SK-N-SH (cell line): Measurements from ENCODE around the gene RRBP1. TPM values are rescaled to one million over a fixed set of nuclear protein-coding genes. Genes with fewer than 3 reads are reported as not detected.

ENCODE experiments used
- CTCF ChIA-PET: fragments of 300-600, 350-600 bp; formaldehyde crosslinking; extraction: SDS; loops from one replicate; lab custom pipeline; 2021; lab: Yijun Ruan, JAX
- POLR2A ChIA-PET: fragments of 350-600 bp; sonication (Branson Sonifier 250); formaldehyde crosslinking; extraction: SDS; loops from one replicate; lab custom pipeline; 2020; ENCODE audit warnings: antibody characterized with exemption, inconsistent platforms; lab: Yijun Ruan, JAX
- DNase-seq: peaks from one replicate; pipeline ENCODE4 v3.0.0; 2012
- H2AFZ ChIP-seq: fragments of 200-600 bp; sonication (generic); 2 replicates; pipeline ENCODE4 v1.8.1; 2016; ENCODE audit warnings: antibody characterized with exemption, mild to moderate bottlenecking, low read depth
- H3F3A ChIP-seq: fragments of 200-600 bp; sonication (generic); replicated peaks from 2 replicates; pipeline ENCODE3; 2016; ENCODE audit warnings: antibody characterized with exemption, mild to moderate bottlenecking; ENCODE audit not compliant: insufficient read depth
- H3K27ac ChIP-seq, 2 experiments: fragments of 200-500 bp in 1 of 2; fragments of 200-600 bp in 1 of 2; sonication (Bioruptor generic) in 1 of 2; sonication (generic), shearing (Covaris generic) in 1 of 2; 2 replicates each; pipeline versions ENCODE4 v1.5.1 to v1.6.1; 2014 to 2016; ENCODE audit warnings: low read depth in 2 of 2, inconsistent platforms in 1 of 2, low read length in 1 of 2, mild to moderate bottlenecking in 1 of 2, mixed read lengths in 1 of 2
- H3K27me3 ChIP-seq: fragments of 200-600 bp; sonication (generic), shearing (Covaris generic); 2 replicates; pipeline ENCODE4 v1.6.1; 2016; ENCODE audit warnings: mixed run types; ENCODE audit not compliant: insufficient read depth
- H3K36me3 ChIP-seq, 2 experiments: fragments of 200-500 bp in 1 of 2; fragments of 200-600 bp in 1 of 2; sonication (Bioruptor generic) in 1 of 2; sonication (generic) in 1 of 2; replicated peaks in 1 of 2; 2 replicates each; pipeline versions ENCODE3 to v1.5.1; 2014 to 2016; ENCODE audit warnings: low read length in 1 of 2, mild to moderate bottlenecking in 1 of 2; ENCODE audit not compliant: insufficient read depth in 2 of 2, control insufficient read depth in 1 of 2
- H3K4me1 ChIP-seq, 2 experiments: fragments of 200-500 bp in 1 of 2; fragments of 200-600 bp in 1 of 2; sonication (Bioruptor generic) in 1 of 2; sonication (generic), shearing (Covaris generic) in 1 of 2; 2 replicates each; pipeline versions ENCODE4 v1.5.1 to v1.6.1; 2014 to 2016; ENCODE audit warnings: low read depth in 1 of 2, low read length in 1 of 2, mixed run types in 1 of 2; ENCODE audit not compliant: insufficient read depth in 2 of 2, control insufficient read depth in 1 of 2
- H3K4me2 ChIP-seq: fragments of 200-600 bp; sonication (generic), shearing (Covaris generic); 2 replicates; pipeline ENCODE4 v1.6.1; 2017; ENCODE audit warnings: mixed run types
- H3K4me3 ChIP-seq, 2 experiments: fragments of 200-500 bp in 1 of 2; fragments of 200-600 bp in 1 of 2; sonication (Bioruptor generic) in 1 of 2; sonication (generic), shearing (Covaris generic) in 1 of 2; 2 replicates each; pipeline versions ENCODE4 v1.5.1 to v1.8.1; 2014 to 2016; ENCODE audit warnings: low read depth in 2 of 2, inconsistent platforms in 1 of 2, low read length in 1 of 2, mild to moderate bottlenecking in 1 of 2, mixed read lengths in 1 of 2, moderate library complexity in 1 of 2
- H3K79me2 ChIP-seq: fragments of 200-600 bp; sonication (generic); 2 replicates; pipeline ENCODE4 v1.8.1; 2017; ENCODE audit warnings: mild to moderate bottlenecking; ENCODE audit not compliant: insufficient read depth
- H3K9ac ChIP-seq: fragments of 200-600 bp; sonication (generic); 2 replicates; pipeline ENCODE4 v1.6.1; 2017; ENCODE audit warnings: mixed run types
- H3K9me2 ChIP-seq: fragments of 200-600 bp; sonication (generic); 2 replicates; pipeline ENCODE4 v1.6.1; 2017; ENCODE audit warnings: mixed run types
- H3K9me3 ChIP-seq: fragments of 200-600 bp; sonication (generic); 2 replicates; pipeline ENCODE4 v1.6.1; 2017; ENCODE audit warnings: mixed run types, mild to moderate bottlenecking, moderate library complexity
- H4K20me1 ChIP-seq: fragments of 200-600 bp; sonication (generic); 2 replicates; pipeline ENCODE4 v1.6.1; 2017; ENCODE audit warnings: mild to moderate bottlenecking, mixed run types; ENCODE audit not compliant: insufficient read depth
- CTCF ChIP-seq: fragments of 200-600 bp; sonication (generic); IDR thresholded peaks from 2 replicates; pipeline ENCODE4 v1.6.1; 2017; ENCODE audit warnings: antibody characterized with exemption, mild to moderate bottlenecking, moderate library complexity
- EP300 ChIP-seq, 2 experiments: IDR thresholded peaks; 2 replicates each; pipeline versions ENCODE4 v1.4.0 to v1.6.1; 2012; ENCODE audit warnings: borderline replicate concordance in 1 of 2, low read depth in 1 of 2, low read length in 1 of 2
- FOSL2 ChIP-seq: IDR thresholded peaks from 2 replicates; pipeline ENCODE4 v1.4.0; 2012; ENCODE audit warnings: low read depth, mild to moderate bottlenecking, moderate library complexity, borderline replicate concordance
- GABPA ChIP-seq: IDR thresholded peaks from 2 replicates; pipeline ENCODE4 v1.4.0; 2012; ENCODE audit warnings: low read depth, mild to moderate bottlenecking
- IRF3 ChIP-seq: fragments of 150-350 bp; IDR thresholded peaks from 2 replicates; pipeline ENCODE4 v1.6.1; 2016; ENCODE audit warnings: mild to moderate bottlenecking, low read depth, low read length
- MAX ChIP-seq: IDR thresholded peaks from 2 replicates; pipeline ENCODE4 v1.4.0; 2012; ENCODE audit warnings: low read depth
- NFIC ChIP-seq: IDR thresholded peaks from 2 replicates; pipeline ENCODE4 v1.4.0; 2012; ENCODE audit warnings: borderline replicate concordance
- NRF1 ChIP-seq: IDR thresholded peaks from 2 replicates; pipeline ENCODE4 v1.6.1; 2012; ENCODE audit warnings: low read depth, mild to moderate bottlenecking, low read length
- RAD21 ChIP-seq: IDR thresholded peaks from 2 replicates; pipeline ENCODE4 v1.6.1; 2012; ENCODE audit warnings: mild to moderate bottlenecking, low read length
- RCOR1 ChIP-seq: fragments of 150-350 bp; IDR thresholded peaks from 2 replicates; pipeline ENCODE4 v1.6.1; 2017; ENCODE audit warnings: antibody characterized with exemption, low read length
- SMC3 ChIP-seq: IDR thresholded peaks from 2 replicates; pipeline ENCODE4 v1.6.1; 2012; ENCODE audit warnings: low read depth, low read length, improper control_type of control experiment
- YY1 ChIP-seq: IDR thresholded peaks from 2 replicates; pipeline ENCODE4 v1.4.0; 2012; ENCODE audit warnings: low read depth, mild to moderate bottlenecking
- ZBTB33 ChIP-seq: IDR thresholded peaks from 2 replicates; pipeline ENCODE4 v1.4.0; 2012; ENCODE audit warnings: low read depth, borderline replicate concordance
- WGBS: methylation state at CpG from one replicate; pipeline ENCODE4 v1.1.6; 2017; ENCODE audit warnings: low lambda C conversion rate; 5-methylcytosine and 5-hydroxymethylcytosine counted together
- polyA plus RNA-seq, 3 experiments: library from polyadenylated mRNA; depleted of rRNA; stranded (reverse); fragments of >200 nt; gene quantifications; 2 replicates each; pipeline ENCODE4 v1.2.3, GENCODE V29; 2012
- TF ChIP-seq, protein P1 (sequence below): IDR thresholded peaks from 2 replicates; pipeline ENCODE4 v1.6.1; 2012; ENCODE audit warnings: mild to moderate bottlenecking, low read depth, low read length, moderate library complexity
- TF ChIP-seq, protein P2 (sequence below): IDR thresholded peaks from 2 replicates; pipeline ENCODE4 v1.4.0; 2012; ENCODE audit warnings: low read depth, borderline replicate concordance

Gene RRBP1
- polyA plus RNA-seq, 1 of the 3 experiments (the other 2 are of a cell fraction): 50.2 TPM

DNA sequence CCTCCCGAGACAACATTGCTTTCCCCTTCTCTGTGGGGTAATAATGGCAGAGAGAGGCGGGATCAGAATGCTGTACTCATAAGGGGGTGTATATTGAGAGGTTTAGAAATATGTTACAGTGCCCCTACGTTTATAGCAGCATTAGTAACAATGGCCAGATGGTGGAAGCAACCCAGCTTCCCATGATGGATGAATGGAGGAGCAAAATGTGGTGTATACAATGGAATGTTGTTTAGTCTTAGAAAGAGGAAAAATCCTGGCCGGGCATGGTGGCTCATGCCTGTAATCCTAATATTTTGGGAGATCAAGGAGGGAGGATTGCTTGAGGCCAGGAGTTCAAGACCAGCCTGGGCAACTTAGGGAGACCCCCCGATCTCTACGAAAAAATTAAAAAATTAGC lies 30.7 kb upstream of the RRBP1 start:
- Histone ChIP-seq H3K9me2 (no peaks in the 10 kb centered on the region), H2AFZ (no peak overlapping the region), H3K27me3 (no peaks in the 10 kb centered on the region; the same call in 1 of the 2 replicates), H3K4me2 (no peak overlapping the region), H3K27ac (no peak overlapping the region), H3F3A (no peaks in the 10 kb centered on the region), H3K4me3 (no peak overlapping the region), H4K20me1 (no peaks in the 10 kb centered on the region), H3K36me3 (no peaks in the 10 kb centered on the region), H3K4me1 (no peaks in the 10 kb centered on the region), H3K79me2 (no peaks in the 10 kb centered on the region), H3K9me3 (no peaks in the 10 kb centered on the region), H3K9ac (no peak overlapping the region)
- no peak for TF ChIP-seq EP300 (IDR thresholded peaks at IDR 0.05; ENCODE audit: borderline replicate concordance in 1 of 2, low read depth in 1 of 2, low read length in 1 of 2)
- no peak for TF ChIP-seq NFIC
- TF ChIP-seq NRF1: no peak
- no peak for TF ChIP-seq GABPA
- TF ChIP-seq RCOR1: no peak
- TF ChIP-seq YY1: no peak
- TF ChIP-seq, protein P1, sequence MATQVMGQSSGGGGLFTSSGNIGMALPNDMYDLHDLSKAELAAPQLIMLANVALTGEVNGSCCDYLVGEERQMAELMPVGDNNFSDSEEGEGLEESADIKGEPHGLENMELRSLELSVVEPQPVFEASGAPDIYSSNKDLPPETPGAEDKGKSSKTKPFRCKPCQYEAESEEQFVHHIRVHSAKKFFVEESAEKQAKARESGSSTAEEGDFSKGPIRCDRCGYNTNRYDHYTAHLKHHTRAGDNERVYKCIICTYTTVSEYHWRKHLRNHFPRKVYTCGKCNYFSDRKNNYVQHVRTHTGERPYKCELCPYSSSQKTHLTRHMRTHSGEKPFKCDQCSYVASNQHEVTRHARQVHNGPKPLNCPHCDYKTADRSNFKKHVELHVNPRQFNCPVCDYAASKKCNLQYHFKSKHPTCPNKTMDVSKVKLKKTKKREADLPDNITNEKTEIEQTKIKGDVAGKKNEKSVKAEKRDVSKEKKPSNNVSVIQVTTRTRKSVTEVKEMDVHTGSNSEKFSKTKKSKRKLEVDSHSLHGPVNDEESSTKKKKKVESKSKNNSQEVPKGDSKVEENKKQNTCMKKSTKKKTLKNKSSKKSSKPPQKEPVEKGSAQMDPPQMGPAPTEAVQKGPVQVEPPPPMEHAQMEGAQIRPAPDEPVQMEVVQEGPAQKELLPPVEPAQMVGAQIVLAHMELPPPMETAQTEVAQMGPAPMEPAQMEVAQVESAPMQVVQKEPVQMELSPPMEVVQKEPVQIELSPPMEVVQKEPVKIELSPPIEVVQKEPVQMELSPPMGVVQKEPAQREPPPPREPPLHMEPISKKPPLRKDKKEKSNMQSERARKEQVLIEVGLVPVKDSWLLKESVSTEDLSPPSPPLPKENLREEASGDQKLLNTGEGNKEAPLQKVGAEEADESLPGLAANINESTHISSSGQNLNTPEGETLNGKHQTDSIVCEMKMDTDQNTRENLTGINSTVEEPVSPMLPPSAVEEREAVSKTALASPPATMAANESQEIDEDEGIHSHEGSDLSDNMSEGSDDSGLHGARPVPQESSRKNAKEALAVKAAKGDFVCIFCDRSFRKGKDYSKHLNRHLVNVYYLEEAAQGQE: no peak
- no peak for TF ChIP-seq IRF3
- no peak for TF ChIP-seq RAD21
- no peak for TF ChIP-seq SMC3
- TF ChIP-seq CTCF: no peak
- TF ChIP-seq, protein P2, sequence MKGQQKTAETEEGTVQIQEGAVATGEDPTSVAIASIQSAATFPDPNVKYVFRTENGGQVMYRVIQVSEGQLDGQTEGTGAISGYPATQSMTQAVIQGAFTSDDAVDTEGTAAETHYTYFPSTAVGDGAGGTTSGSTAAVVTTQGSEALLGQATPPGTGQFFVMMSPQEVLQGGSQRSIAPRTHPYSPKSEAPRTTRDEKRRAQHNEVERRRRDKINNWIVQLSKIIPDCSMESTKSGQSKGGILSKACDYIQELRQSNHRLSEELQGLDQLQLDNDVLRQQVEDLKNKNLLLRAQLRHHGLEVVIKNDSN: no peak
- no peak for TF ChIP-seq MAX
- TF ChIP-seq FOSL2: no peak
- TF ChIP-seq ZBTB33: no peak
- DNase-seq: no peak
- ChIA-PET CTCF (interaction anchor here (0.6 to 1.1 kb wide), 2 partner anchors 18 to 178 kb away, joined by 3 read pairs; no protein-coding TSS in a partner anchor), POLR2A (no interaction called here)
- 46% methylated on average over 6 of the region's 6 CpGs for WGBS
